Esophagus squamous epithelium (tissue), 5 donors: ENCODE data around the gene ESRRA. TPM values are rescaled to one million over a fixed set of nuclear protein-coding genes. Genes with fewer than 3 reads are reported as not detected.

ENCODE experiments used
- DNase-seq: peaks from one replicate; lab custom pipeline; 2025; lab: John Stamatoyannopoulos, UW
- H3K27ac ChIP-seq, 4 donors: fragments of 200-600 bp; sonication (generic); one replicate each; pipeline ENCODE4 v1.5.1; 2016 to 2019; ENCODE audit warnings: mild to moderate bottlenecking in 1 of 4
- H3K27me3 ChIP-seq, 4 donors: fragments of 200-600 bp; sonication (generic); 1 replicate in 3 of 4; 2 replicates in 1 of 4; pipeline versions ENCODE4 v1.5.1 to v1.6.0; 2017 to 2021; ENCODE audit warnings: antibody characterized with exemption in 1 of 4
- H3K36me3 ChIP-seq, 3 donors: fragments of 200-600 bp; sonication (generic); one replicate each; pipeline ENCODE4 v1.5.1; 2016 to 2019
- H3K4me1 ChIP-seq, 3 donors: fragments of 200-600 bp; sonication (generic); one replicate each; pipeline ENCODE4 v1.5.1; 2017 to 2019
- H3K4me3 ChIP-seq, 4 donors: fragments of 200-600 bp; sonication (generic); 1 replicate in 3 of 4; 2 replicates in 1 of 4; pipeline ENCODE4 v1.5.1; 2016 to 2019; ENCODE audit warnings: mild to moderate bottlenecking in 2 of 4, moderate library complexity in 1 of 4
- H3K9me3 ChIP-seq, 3 donors: fragments of 200-600 bp; sonication (generic); one replicate each; pipeline ENCODE4 v1.5.1; 2016 to 2019
- CTCF ChIP-seq, 6 experiments: fragments of 450-650 bp in 4 of 6; fragments of 200-600 bp in 2 of 6; sonication (generic) in 2 of 6; IDR thresholded peaks; one replicate each; pipeline ENCODE4 v1.5.1; 2016 to 2019; ENCODE audit warnings: antibody characterized with exemption in 6 of 6, mild to moderate bottlenecking in 4 of 6, moderate library complexity in 4 of 6
- POLR2A ChIP-seq, 4 donors: fragments of 450-650 bp; IDR thresholded peaks; one replicate each; pipeline ENCODE4 v1.6.1; 2017; ENCODE audit warnings: antibody characterized with exemption in 4 of 4, mild to moderate bottlenecking in 4 of 4, moderate library complexity in 3 of 4
- WGBS, 2 donors: methylation state at CpG; one replicate each; pipeline ENCODE4 v1.1.5; 2018; 5-methylcytosine and 5-hydroxymethylcytosine counted together
- intact Hi-C: fragments of 100-400 bp; cut with DNase I; formaldehyde crosslinking; loops from one replicate; pipeline ENCODE4 v1.15.0; 2022
- total RNA-seq, 4 donors: library from RNA; depleted of rRNA; stranded (reverse); fragments of >200 nt; gene quantifications; one replicate each; pipeline ENCODE4 v1.1.0, GENCODE V29; 2016
- donor health status: DM: yes; HTN: yes; CAD: no.

The ESRRA gene
- total RNA-seq, 4 donors from 2014 or later, result 81.9 to 131 (median 99.7) TPM

DNA sequence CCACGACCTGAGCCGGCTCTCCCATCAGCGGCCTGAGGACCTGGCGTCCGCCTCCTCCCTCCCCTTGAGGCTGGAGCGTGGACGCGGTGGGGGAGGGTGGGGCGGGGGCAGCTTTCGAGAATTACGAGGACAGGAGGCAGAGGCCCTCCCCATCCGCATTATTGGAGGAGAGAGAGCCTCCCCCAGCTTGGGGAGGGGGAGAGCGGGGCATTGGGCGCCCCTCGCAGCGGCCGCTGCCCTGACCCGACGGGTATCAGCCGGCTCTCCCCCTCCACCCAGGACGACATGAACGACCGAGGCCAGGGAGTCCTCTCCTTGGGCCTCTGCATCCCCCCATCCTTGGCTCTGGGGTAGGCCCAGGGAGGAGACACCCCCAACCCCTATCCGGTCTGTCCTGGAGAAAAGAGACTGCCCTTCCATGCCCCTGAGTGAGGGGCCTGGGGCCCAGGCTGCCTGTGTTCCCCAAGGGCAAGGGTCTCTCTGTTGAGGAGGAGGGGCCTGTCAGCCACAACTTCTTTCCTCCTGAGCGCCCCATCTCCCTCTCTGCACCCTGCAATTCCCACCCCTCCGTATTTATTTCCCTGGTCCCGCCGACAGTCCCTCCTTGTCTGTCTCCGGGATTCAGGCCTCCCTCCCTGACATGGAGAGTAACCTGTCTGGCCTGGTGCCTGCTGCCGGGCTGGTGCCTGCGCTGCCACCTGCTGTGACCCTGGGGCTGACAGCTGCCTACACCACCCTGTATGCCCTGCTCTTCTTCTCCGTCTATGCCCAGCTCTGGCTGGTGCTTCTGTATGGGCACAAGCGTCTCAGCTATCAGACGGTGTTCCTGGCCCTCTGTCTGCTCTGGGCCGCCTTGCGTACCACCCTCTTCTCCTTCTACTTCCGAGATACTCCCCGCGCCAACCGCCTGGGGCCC is 19.2 kb upstream of the ESRRA start:
- peak overlapping the region; percentile 94 to 99 (median 97) for H3K27ac ChIP-seq
- peaks cover 26 to 58% (median 31%) of the 10 kb centered on the region in 3 donors for H3K4me1 ChIP-seq
- no peaks in the 10 kb centered on the region for H3K9me3 ChIP-seq
- TF ChIP-seq POLR2A (IDR thresholded peaks at IDR 0.05) (peak in 1 of 4 donors; percentile 12), CTCF (IDR thresholded peaks at IDR 0.05) (no peak)
- 47 to 52% methylated on average over 10 to 16 of the region's 40 CpGs for WGBS, 2 donors
- no peak for DNase-seq
- intact Hi-C loops, result no loop called here
- peaks cover 0 to 22% (median 4%) of the 10 kb centered on the region in 3 donors for H3K36me3 ChIP-seq
- H3K4me3 ChIP-seq, result peak overlapping the region; percentile 81 to 89 (median 88)
- H3K27me3 ChIP-seq, result peaks cover 0 to 13% (median 1%) of the 10 kb centered on the region in 4 donors

DNA sequence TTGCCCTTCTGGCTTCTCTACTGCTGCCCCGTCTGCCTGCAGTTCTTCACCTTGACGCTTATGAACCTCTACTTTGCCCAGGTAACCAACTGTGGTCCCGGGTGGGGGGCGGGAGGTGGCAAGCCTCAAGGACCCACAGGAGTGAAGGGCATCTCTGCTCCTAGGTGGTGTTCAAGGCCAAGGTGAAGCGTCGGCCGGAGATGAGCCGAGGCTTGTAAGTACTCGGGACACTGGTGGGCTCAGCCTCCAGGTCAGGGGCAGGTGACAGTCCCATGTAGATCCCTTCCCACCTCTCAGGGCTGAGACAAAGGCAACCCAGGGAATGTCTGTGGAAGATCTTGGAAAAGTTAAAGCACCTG is 18.5 kb upstream of the ESRRA start:
- no peaks in the 10 kb centered on the region for H3K9me3 ChIP-seq
- 90 to 100% methylated on average over 2 to 3 of the region's 9 CpGs for WGBS, 2 donors
- H3K27me3 ChIP-seq, result peaks cover 0 to 20% (median 4%) of the 10 kb centered on the region in 4 donors
- H3K36me3 ChIP-seq, result peaks cover 0 to 17% (median 4%) of the 10 kb centered on the region in 3 donors
- intact Hi-C loops, result no loop called here
- peaks cover 32 to 58% (median 33%) of the 10 kb centered on the region in 3 donors for H3K4me1 ChIP-seq
- H3K27ac ChIP-seq, result peak overlapping the region in 1 of 4 donors; percentile 96
- peak overlapping the region in 1 of 4 donors; percentile 89 for H3K4me3 ChIP-seq
- TF ChIP-seq CTCF (IDR thresholded peaks at IDR 0.05) (no peak), POLR2A (IDR thresholded peaks at IDR 0.05) (no peak)
- DNase-seq, result no peak

DNA sequence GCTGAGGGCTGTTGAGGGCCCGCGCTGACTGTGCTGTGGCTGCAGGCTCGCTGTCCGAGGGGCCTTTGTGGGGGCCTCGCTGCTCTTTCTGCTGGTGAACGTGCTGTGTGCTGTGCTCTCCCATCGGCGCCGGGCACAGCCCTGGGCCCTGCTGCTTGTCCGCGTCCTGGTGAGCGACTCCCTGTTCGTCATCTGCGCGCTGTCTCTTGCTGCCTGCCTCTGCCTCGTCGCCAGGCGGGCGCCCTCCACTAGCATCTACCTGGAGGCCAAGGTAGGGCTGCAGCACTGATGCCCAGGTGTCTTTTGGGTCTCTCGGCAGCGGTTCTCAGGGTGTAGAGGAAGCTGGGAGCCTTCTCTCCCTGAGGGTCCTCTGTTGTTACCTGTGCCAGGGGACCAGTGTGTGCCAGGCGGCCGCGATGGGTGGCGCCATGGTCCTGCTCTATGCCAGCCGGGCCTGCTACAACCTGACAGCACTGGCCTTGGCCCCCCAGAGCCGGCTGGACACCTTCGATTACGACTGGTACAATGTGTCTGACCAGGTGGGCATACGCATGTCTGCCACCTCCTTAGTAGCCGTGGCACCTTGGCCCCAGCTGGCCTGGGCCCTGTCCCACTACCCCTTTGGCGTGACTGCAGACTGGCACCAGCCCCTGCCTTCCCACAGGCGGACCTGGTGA is 17.5 kb upstream of the ESRRA start:
- Histone ChIP-seq H3K27me3 (peaks cover 7 to 30% (median 8%) of the 10 kb centered on the region in 4 donors), H3K4me3 (no peak overlapping the region), H3K9me3 (no peaks in the 10 kb centered on the region), H3K4me1 (peaks cover 37 to 58% (median 43%) of the 10 kb centered on the region in 3 donors), H3K36me3 (peaks cover 0 to 10% (median 0%) of the 10 kb centered on the region in 3 donors), H3K27ac (no peak overlapping the region)
- no peak for DNase-seq
- WGBS, 2 donors, result 89 to 91% methylated on average over 4 to 16 of the region's 33 CpGs
- no peak for TF ChIP-seq CTCF (IDR thresholded peaks at IDR 0.05)
- no peak for TF ChIP-seq POLR2A (IDR thresholded peaks at IDR 0.05)
- intact Hi-C loops, result no loop called here

GRCh38 chr11:64288353-64288750 is 17.0 kb upstream of the ESRRA start:
- H3K4me3 ChIP-seq, result no peak overlapping the region
- peaks cover 31 to 54% (median 39%) of the 10 kb centered on the region in 3 donors for H3K4me1 ChIP-seq
- 90% methylated on average over 4 of the region's 9 CpGs; no CpG with 5 or more reads in 1 of the 2 donors for WGBS, 2 donors
- no peak for TF ChIP-seq CTCF (IDR thresholded peaks at IDR 0.05)
- no peak for TF ChIP-seq POLR2A (IDR thresholded peaks at IDR 0.05)
- H3K9me3 ChIP-seq, result no peaks in the 10 kb centered on the region
- no peak overlapping the region for H3K27ac ChIP-seq
- intact Hi-C loops, result no loop called here
- no peak for DNase-seq
- H3K27me3 ChIP-seq, result peaks cover 8 to 35% (median 11%) of the 10 kb centered on the region in 4 donors
- peaks cover 0 to 10% (median 0%) of the 10 kb centered on the region in 3 donors for H3K36me3 ChIP-seq
